ENCODE data around the gene PACS1. TPM values are rescaled to one million over a fixed set of nuclear protein-coding genes. Genes with fewer than 3 reads are reported as not detected.

PACS1 gene
- total RNA-seq, 4 donors from 2014 or later = 17.9 to 37.6 (median 25.4) TPM

DNA sequence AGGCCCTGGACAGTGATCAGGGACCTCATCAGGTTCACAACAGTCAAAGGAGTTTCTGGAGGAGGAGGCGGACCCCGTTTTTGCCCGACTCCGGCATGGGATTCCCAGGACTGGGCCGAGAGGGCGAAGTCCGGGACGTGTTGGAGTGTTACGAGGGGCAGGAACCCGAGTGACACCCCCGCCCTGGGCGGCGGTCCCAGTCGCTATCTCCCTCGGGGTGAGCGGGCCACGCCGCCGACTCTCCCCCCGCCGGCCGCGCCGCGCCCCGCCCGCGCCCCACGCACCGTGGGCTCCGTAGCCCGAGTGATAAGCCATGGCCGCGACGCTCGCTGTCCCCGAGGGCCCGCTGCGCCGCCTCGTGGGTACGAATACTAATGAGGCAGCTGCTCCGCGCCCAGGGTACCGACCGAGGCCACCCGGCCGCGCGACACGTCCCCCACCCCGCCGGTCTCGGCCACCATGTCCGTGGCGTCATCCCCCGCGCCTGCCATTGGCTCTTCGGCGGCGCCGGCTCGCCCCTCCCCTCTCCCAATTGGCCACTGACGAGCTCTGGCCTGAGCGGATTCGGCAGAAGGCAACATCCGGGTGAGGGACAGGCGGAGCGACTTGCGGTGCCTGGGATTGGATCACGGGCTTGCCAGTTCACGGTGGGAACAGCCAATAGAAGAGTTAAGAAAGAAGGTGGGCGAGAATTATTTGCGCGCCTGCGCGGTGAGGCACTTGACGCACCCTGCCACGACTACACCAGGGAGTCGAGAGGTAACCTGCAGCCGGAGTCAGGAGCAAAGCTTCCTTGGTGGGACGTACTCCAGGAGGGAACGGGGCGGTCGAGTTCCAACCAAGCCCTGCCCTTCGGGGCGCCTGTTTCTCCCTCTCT, 218.8 kb downstream of the PACS1 start, which contains the start of gene YIF1A:
Gene YIF1A (minus strand): TSS at position 473 of the 877 bp plus-strand sequence. CDS start 158 bp downstream, at position 315.
- Histone ChIP-seq H3K36me3 (peaks cover 0 to 38% (median 3%) of the 10 kb centered on the region in 3 donors), H3K4me1 (peaks cover 24 to 55% (median 26%) of the 10 kb centered on the region in 3 donors), H3K9me3 (no peaks in the 10 kb centered on the region), H3K27me3 (peaks cover 6 to 36% (median 10%) of the 10 kb centered on the region in 4 donors), H3K27ac (peak within 1 kb of the TSS; percentile 91 to 99 (median 96)), H3K4me3 (peak within 1 kb of the TSS; percentile 60 to 99 (median 82))
- 0% methylated on average over 2 to 6 of the region's 87 CpGs for WGBS, 2 donors
- intact Hi-C loops (cut with DNase I) = loop anchor here (10.0 kb wide), 1 partner anchor 64 kb away; no protein-coding TSS in a partner anchor
- peak; percentile 96 for DNase-seq
- peak in 3 of 4 donors; percentile 91 to 95 (median 92) for TF ChIP-seq POLR2A (IDR thresholded peaks at IDR 0.05)
- TF ChIP-seq, protein P1, sequence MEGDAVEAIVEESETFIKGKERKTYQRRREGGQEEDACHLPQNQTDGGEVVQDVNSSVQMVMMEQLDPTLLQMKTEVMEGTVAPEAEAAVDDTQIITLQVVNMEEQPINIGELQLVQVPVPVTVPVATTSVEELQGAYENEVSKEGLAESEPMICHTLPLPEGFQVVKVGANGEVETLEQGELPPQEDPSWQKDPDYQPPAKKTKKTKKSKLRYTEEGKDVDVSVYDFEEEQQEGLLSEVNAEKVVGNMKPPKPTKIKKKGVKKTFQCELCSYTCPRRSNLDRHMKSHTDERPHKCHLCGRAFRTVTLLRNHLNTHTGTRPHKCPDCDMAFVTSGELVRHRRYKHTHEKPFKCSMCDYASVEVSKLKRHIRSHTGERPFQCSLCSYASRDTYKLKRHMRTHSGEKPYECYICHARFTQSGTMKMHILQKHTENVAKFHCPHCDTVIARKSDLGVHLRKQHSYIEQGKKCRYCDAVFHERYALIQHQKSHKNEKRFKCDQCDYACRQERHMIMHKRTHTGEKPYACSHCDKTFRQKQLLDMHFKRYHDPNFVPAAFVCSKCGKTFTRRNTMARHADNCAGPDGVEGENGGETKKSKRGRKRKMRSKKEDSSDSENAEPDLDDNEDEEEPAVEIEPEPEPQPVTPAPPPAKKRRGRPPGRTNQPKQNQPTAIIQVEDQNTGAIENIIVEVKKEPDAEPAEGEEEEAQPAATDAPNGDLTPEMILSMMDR (IDR thresholded peaks at IDR 0.05) = peak in 1 of 6 experiments; percentile 9

DNA sequence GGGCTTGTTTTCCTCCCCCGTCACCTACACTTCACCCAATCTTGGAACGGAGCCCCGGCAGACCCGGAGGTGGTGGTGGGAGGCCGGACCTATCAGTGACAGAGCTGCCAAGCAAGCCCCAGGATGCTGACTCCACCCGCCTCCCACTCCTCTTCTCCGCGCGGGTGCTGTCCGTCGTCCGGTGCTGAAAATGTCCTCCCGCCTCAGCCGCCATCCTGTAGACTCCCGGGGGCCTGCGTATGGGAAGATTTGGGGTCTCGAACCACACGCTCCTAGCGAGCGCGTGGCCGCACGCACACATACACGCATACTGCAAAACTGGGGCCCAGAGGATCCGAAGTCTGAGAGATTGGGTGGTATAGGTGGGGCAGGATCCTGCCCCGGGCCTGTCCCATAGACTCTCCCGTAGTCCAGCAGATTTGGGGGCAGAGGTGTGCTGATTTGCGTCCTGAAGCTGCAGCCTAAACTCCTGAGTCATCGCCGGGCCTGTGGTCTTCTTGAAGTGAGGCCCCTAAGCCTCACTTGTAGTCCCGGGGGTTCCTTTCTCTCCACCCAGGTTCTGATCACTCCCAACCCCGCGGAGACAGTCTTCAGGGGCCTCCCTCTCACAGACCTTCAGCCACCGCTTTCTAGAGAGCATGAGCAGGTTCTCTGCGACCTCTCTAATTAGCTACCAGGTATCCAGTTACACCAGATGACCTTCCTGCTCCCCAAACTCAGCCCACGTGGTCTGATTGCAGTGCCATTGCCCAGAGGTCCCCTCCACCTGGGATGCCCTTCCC, 219.7 kb downstream of the PACS1 start:
- no peak for DNase-seq
- H3K27me3 ChIP-seq = peaks cover 6 to 44% (median 10%) of the 10 kb centered on the region in 4 donors
- peak overlapping the region; percentile 60 to 99 (median 82) for H3K4me3 ChIP-seq
- H3K27ac ChIP-seq = peak overlapping the region; percentile 89 to 99 (median 96)
- intact Hi-C loops (cut with DNase I) = loop anchor here (10.0 kb wide), 1 partner anchor 65 kb away; no protein-coding TSS in a partner anchor
- 18 to 25% methylated on average over 15 to 16 of the region's 36 CpGs for WGBS, 2 donors
- H3K36me3 ChIP-seq = peaks cover 0 to 30% (median 3%) of the 10 kb centered on the region in 3 donors
- no peak for TF ChIP-seq POLR2A (IDR thresholded peaks at IDR 0.05)
- TF ChIP-seq, protein P1 (IDR thresholded peaks at IDR 0.05) = no peak
- H3K4me1 ChIP-seq = peaks cover 24 to 55% (median 26%) of the 10 kb centered on the region in 3 donors
- H3K9me3 ChIP-seq = no peaks in the 10 kb centered on the region

DNA sequence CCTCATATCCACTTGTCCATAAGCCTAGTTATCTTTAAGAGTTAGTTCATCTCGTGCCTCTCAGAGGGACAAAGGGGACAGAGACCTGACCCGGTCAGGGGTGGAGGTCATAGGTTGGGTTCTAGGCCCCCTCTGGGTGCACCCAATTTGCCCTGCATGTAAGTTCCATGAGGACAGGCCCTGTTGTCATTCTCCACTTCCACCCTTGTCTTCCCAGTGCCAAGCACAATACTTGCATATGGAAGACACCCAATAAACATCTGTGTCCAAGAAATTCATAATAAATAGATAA, 220.2 kb downstream of the PACS1 start:
- DNase-seq = no peak
- Histone ChIP-seq H3K27ac (no peak overlapping the region), H3K27me3 (peaks cover 6 to 50% (median 10%) of the 10 kb centered on the region in 4 donors), H3K4me3 (no peak overlapping the region), H3K36me3 (peaks cover 0 to 24% (median 0%) of the 10 kb centered on the region in 3 donors), H3K9me3 (no peaks in the 10 kb centered on the region), H3K4me1 (peaks cover 24 to 55% (median 26%) of the 10 kb centered on the region in 3 donors)
- WGBS, 2 donors = 100% methylated on average over 1 to 2 of the region's 2 CpGs
- TF ChIP-seq, protein P1 (IDR thresholded peaks at IDR 0.05) = no peak
- no peak for TF ChIP-seq POLR2A (IDR thresholded peaks at IDR 0.05)
- intact Hi-C loops (cut with DNase I) = no loop called here

DNA sequence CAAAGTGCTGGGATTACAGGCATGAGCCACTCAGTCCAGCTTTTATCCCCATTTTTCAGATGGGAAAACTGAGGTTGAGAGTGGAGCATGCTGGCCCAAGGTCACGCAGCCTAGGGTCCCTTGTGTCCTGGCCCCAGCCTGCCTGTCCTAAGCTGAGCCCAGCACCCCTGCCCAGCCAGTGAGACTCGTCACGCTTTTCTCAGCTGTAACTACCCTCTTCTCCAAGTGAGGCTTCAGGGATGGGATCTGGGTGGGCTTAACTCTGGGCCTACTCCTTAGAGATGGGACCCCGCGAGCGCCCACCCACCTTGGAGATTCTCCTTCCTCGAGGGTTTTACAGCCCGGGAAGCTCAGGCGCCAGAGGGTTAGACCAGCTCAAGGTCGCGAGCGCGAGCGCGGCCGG, 221.2 kb downstream of the PACS1 start:
- no peak for DNase-seq
- Histone ChIP-seq H3K4me3 (peak overlapping the region in 2 of 4 donors; percentile 52 to 67), H3K9me3 (no peaks in the 10 kb centered on the region), H3K27me3 (peaks cover 6 to 60% (median 10%) of the 10 kb centered on the region in 4 donors), H3K36me3 (peaks cover 0 to 14% (median 0%) of the 10 kb centered on the region in 3 donors), H3K4me1 (peaks cover 24 to 50% (median 26%) of the 10 kb centered on the region in 3 donors), H3K27ac (no peak overlapping the region)
- WGBS, 2 donors = no CpG with 5 or more reads among the region's 16 CpGs
- TF ChIP-seq POLR2A (IDR thresholded peaks at IDR 0.05) = no peak
- TF ChIP-seq, protein P1 (IDR thresholded peaks at IDR 0.05) = no peak
- intact Hi-C loops (cut with DNase I) = no loop called here
